ENCODE measurements around the gene RDH12.

RDH12 gene

GRCh38 chr14:67748312-67748711, 46.6 kb downstream of the RDH12 start:
- TF ChIP-seq EZH2phosphoT487 (conservative IDR thresholded peaks at IDR 0.05; ENCODE audit: low read length) (no peak), CTCF (IDR thresholded peaks at IDR 0.05; ENCODE audit: insufficient read depth, low read length, poor library complexity, severe bottlenecking) (no peak)
- H3K79me2 ChIP-seq (ENCODE audit: insufficient read depth, low read length) = no peaks in the 10 kb centered on the region
- no peaks in the 10 kb centered on the region for H3K36me3 ChIP-seq (ENCODE audit: low read length)
- H3K9ac ChIP-seq (ENCODE audit: low read length) = no peak overlapping the region
- H4K20me1 ChIP-seq (ENCODE audit: low read depth, low read length) = no peaks in the 10 kb centered on the region
- H3K27ac ChIP-seq (ENCODE audit: low read depth, low read length) = no peak overlapping the region
- H3K4me3 ChIP-seq (ENCODE audit: insufficient read depth, low read length, poor library complexity, severe bottlenecking) = no peak overlapping the region
- H3F3A ChIP-seq (ENCODE audit: insufficient read depth) = no peaks in the 10 kb centered on the region
- H3K4me2 ChIP-seq (ENCODE audit: low read depth, low read length, poor library complexity, severe bottlenecking) = no peak overlapping the region
- H2AFZ ChIP-seq (ENCODE audit: low read depth, low read length, severe bottlenecking) = no peak overlapping the region
- no peaks in the 10 kb centered on the region for H3K27me3 ChIP-seq (ENCODE audit: low read length)
- H3K9me3 ChIP-seq (ENCODE audit: insufficient read depth, low read length) = no peaks in the 10 kb centered on the region
- H3K9me2 ChIP-seq (replicated peaks; ENCODE audit: insufficient read depth, low read length) = no peaks in the 10 kb centered on the region

GRCh38 chr14:67749341-67750084, 47.8 kb downstream of the RDH12 start:
- no peaks in the 10 kb centered on the region for H3K9me2 ChIP-seq (replicated peaks; ENCODE audit: insufficient read depth, low read length)
- H3K9me3 ChIP-seq (ENCODE audit: insufficient read depth, low read length) = no peaks in the 10 kb centered on the region
- H3K4me2 ChIP-seq (ENCODE audit: low read depth, low read length, poor library complexity, severe bottlenecking) = no peak overlapping the region
- no peaks in the 10 kb centered on the region for H3K36me3 ChIP-seq (ENCODE audit: low read length)
- H3K9ac ChIP-seq (ENCODE audit: low read length) = no peak overlapping the region
- H4K20me1 ChIP-seq (ENCODE audit: low read depth, low read length) = no peaks in the 10 kb centered on the region
- H3K79me2 ChIP-seq (ENCODE audit: insufficient read depth, low read length) = no peaks in the 10 kb centered on the region
- H3F3A ChIP-seq (ENCODE audit: insufficient read depth) = no peaks in the 10 kb centered on the region
- H3K27me3 ChIP-seq (ENCODE audit: low read length) = no peaks in the 10 kb centered on the region
- no peak for TF ChIP-seq EZH2phosphoT487 (conservative IDR thresholded peaks at IDR 0.05; ENCODE audit: low read length)
- TF ChIP-seq CTCF (IDR thresholded peaks at IDR 0.05; ENCODE audit: insufficient read depth, low read length, poor library complexity, severe bottlenecking) = no peak
- no peak overlapping the region for H2AFZ ChIP-seq (ENCODE audit: low read depth, low read length, severe bottlenecking)
- no peak overlapping the region for H3K27ac ChIP-seq (ENCODE audit: low read depth, low read length)
- no peak overlapping the region for H3K4me3 ChIP-seq (ENCODE audit: insufficient read depth, low read length, poor library complexity, severe bottlenecking)

GRCh38 chr14:67756496-67756895, 54.8 kb downstream of the RDH12 start:
- H3K79me2 ChIP-seq (ENCODE audit: insufficient read depth, low read length) = no peaks in the 10 kb centered on the region
- no peaks in the 10 kb centered on the region for H3K9me2 ChIP-seq (replicated peaks; ENCODE audit: insufficient read depth, low read length)
- H3F3A ChIP-seq (ENCODE audit: insufficient read depth) = no peaks in the 10 kb centered on the region
- H3K9ac ChIP-seq (ENCODE audit: low read length) = no peak overlapping the region
- no peak overlapping the region for H3K27ac ChIP-seq (ENCODE audit: low read depth, low read length)
- no peaks in the 10 kb centered on the region for H4K20me1 ChIP-seq (ENCODE audit: low read depth, low read length)
- no peaks in the 10 kb centered on the region for H3K36me3 ChIP-seq (ENCODE audit: low read length)
- no peak overlapping the region for H3K4me3 ChIP-seq (ENCODE audit: insufficient read depth, low read length, poor library complexity, severe bottlenecking)
- no peaks in the 10 kb centered on the region for H3K27me3 ChIP-seq (ENCODE audit: low read length)
- no peaks in the 10 kb centered on the region for H3K9me3 ChIP-seq (ENCODE audit: insufficient read depth, low read length)
- H2AFZ ChIP-seq (ENCODE audit: low read depth, low read length, severe bottlenecking) = no peak overlapping the region
- no peak for TF ChIP-seq EZH2phosphoT487 (conservative IDR thresholded peaks at IDR 0.05; ENCODE audit: low read length)
- no peak for TF ChIP-seq CTCF (IDR thresholded peaks at IDR 0.05; ENCODE audit: insufficient read depth, low read length, poor library complexity, severe bottlenecking)
- no peak overlapping the region for H3K4me2 ChIP-seq (ENCODE audit: low read depth, low read length, poor library complexity, severe bottlenecking)

All from SU-DHL-6 (cell line).